HepG2 (cell line): ENCODE results near the gene MBOAT7. TPM values are rescaled to one million over a fixed set of nuclear protein-coding genes. Genes with fewer than 3 reads are reported as not detected.

ENCODE experiments used
- ATAC-seq: fragments of 200-7000 bp; cut with Tn5 transposase; 3 replicates; pipeline ENCODE4 v1.9.1; 2020; ENCODE audit warnings: mild to moderate bottlenecking, moderate library complexity
- BruUV-seq: library from RNA; stranded (reverse); fragments of 400-500 nt; replicated peaks from 2 replicates; lab custom pipeline; 2021; lab: Mats Ljungman, UMichigan
- CTCF ChIA-PET: fragments of 300-600 bp; formaldehyde crosslinking; extraction: SDS; loops from one replicate; lab custom pipeline; 2021; ENCODE audit warnings: low total read pairs, inconsistent platforms, low intra/inter-chr PET ratio; lab: Yijun Ruan, JAX
- POLR2A ChIA-PET: fragments of 350-600 bp; sonication (Branson Sonifier 250); formaldehyde crosslinking; loops from one replicate; lab custom pipeline; 2020; ENCODE audit warnings: antibody characterized with exemption, inconsistent platforms; lab: Yijun Ruan, JAX
- DNase-seq: peaks from one replicate; pipeline ENCODE4 v3.0.0-alpha.2; 2015; ENCODE audit warnings: low spot score
- FAIRE-seq: peaks from 3 replicates; lab custom pipeline; 2011; peaks lifted over from hg19 to GRCh38; lab: Jason Lieb, UNC
- H2AFZ ChIP-seq: one replicate; pipeline ENCODE4 v1.6.1; 2011; ENCODE audit warnings: low read length, inconsistent platforms
- H3K27ac ChIP-seq: fragments of 300-600 bp; 3 replicates; pipeline ENCODE4 v1.8.0; 2011; ENCODE audit warnings: mixed run types, mild to moderate bottlenecking, mixed read lengths, low read length, inconsistent platforms; ENCODE audit not compliant: insufficient read depth; ENCODE audit errors: extremely low read length
- H3K27me3 ChIP-seq, 2 experiments: fragments of 200-600 bp in 1 of 2; 2 replicates in 1 of 2; 3 replicates in 1 of 2; pipeline versions ENCODE4 v1.6.0 to v1.8.0; 2011; ENCODE audit warnings: low read length in 2 of 2, mild to moderate bottlenecking in 2 of 2, moderate library complexity in 2 of 2, inconsistent platforms in 1 of 2; ENCODE audit not compliant: insufficient read depth in 2 of 2, control insufficient read depth in 1 of 2
- H3K36me3 ChIP-seq, 2 experiments: fragments of 200-600 bp in 1 of 2; replicated peaks in 1 of 2; 2 replicates in 1 of 2; 3 replicates in 1 of 2; pipeline versions ENCODE4 v1.5.1 to v1.8.0; 2011; ENCODE audit warnings: low read length in 2 of 2, inconsistent platforms in 1 of 2; ENCODE audit not compliant: insufficient read depth in 2 of 2, control insufficient read depth in 1 of 2
- H3K4me1 ChIP-seq: 2 replicates; pipeline ENCODE4 v1.5.1; 2012; ENCODE audit warnings: low read length, inconsistent platforms; ENCODE audit not compliant: insufficient read depth
- H3K4me2 ChIP-seq: 2 replicates; pipeline ENCODE4 v1.6.0; 2011; ENCODE audit warnings: low read depth, low read length, inconsistent platforms
- H3K4me3 ChIP-seq, 3 experiments: fragments of 200-600 bp in 1 of 3; sonication (generic), shearing (Covaris generic) in 1 of 3; replicated peaks in 1 of 3; 2 replicates each; pipeline ENCODE4 v1.5.1; 2011 to 2016; ENCODE audit warnings: low read length in 3 of 3, inconsistent platforms in 2 of 3, low read depth in 2 of 3, mild to moderate bottlenecking in 2 of 3, control low read depth in 1 of 3, mixed read lengths in 1 of 3; ENCODE audit not compliant: insufficient read depth in 1 of 3
- H3K79me2 ChIP-seq: one replicate; pipeline ENCODE4 v1.6.1; 2011; ENCODE audit warnings: low read length, inconsistent platforms; ENCODE audit not compliant: insufficient read depth
- H3K9ac ChIP-seq: 2 replicates; pipeline ENCODE4 v1.6.0; 2011; ENCODE audit warnings: mild to moderate bottlenecking, low read depth, low read length, inconsistent platforms; ENCODE audit not compliant: insufficient read depth
- H3K9me3 ChIP-seq: 2 replicates; pipeline ENCODE4 v1.5.1; 2012; ENCODE audit warnings: mild to moderate bottlenecking, low read length
- H4K20me1 ChIP-seq: 2 replicates; pipeline ENCODE4 v1.6.0; 2011; ENCODE audit warnings: inconsistent platforms, mild to moderate bottlenecking, low read length, moderate library complexity; ENCODE audit not compliant: insufficient read depth
- DBP ChIP-seq: sonication (generic); formaldehyde crosslinking; IDR thresholded peaks from 2 replicates; pipeline ENCODE4 v1.4.0; 2020; ENCODE audit warnings: missing genetic modification reagents; ENCODE audit errors: not compliant biosample characterization
- KMT2A ChIP-seq: sonication (generic); formaldehyde crosslinking; IDR thresholded peaks from 2 replicates; pipeline ENCODE4 v1.4.0; 2020; ENCODE audit warnings: missing genetic modification reagents
- LCORL ChIP-seq, 2 experiments: fragments of 450-650 bp in 1 of 2; sonication (generic) in 1 of 2; formaldehyde crosslinking in 1 of 2; IDR thresholded peaks; 2 replicates each; pipeline versions ENCODE4 v1.5.0 to v1.6.1; 2017 to 2020; ENCODE audit warnings: antibody characterized with exemption in 1 of 2, missing genetic modification reagents in 1 of 2
- PAF1 ChIP-seq: IDR thresholded peaks from 2 replicates; pipeline ENCODE4 v1.6.1; 2016; ENCODE audit warnings: missing genetic modification reagents, missing compliant biosample characterization
- RFXAP ChIP-seq: sonication (generic); formaldehyde crosslinking; IDR thresholded peaks from 2 replicates; pipeline ENCODE4 v1.4.0; 2020; ENCODE audit warnings: missing genetic modification reagents, borderline replicate concordance
- SATB2 ChIP-seq: sonication (generic); formaldehyde crosslinking; IDR thresholded peaks from 2 replicates; pipeline ENCODE4 v1.5.0; 2020; ENCODE audit warnings: missing genetic modification reagents
- SMC3 ChIP-seq: IDR thresholded peaks from 2 replicates; pipeline ENCODE4 v1.6.1; 2011; ENCODE audit warnings: low read length, improper control_type of control experiment
- SOX5 ChIP-seq: IDR thresholded peaks from 2 replicates; pipeline ENCODE4 v1.6.1; 2016; ENCODE audit warnings: borderline replicate concordance
- SOX6 ChIP-seq, 2 experiments: fragments of 450-650 bp in 1 of 2; sonication (generic) in 1 of 2; formaldehyde crosslinking in 1 of 2; IDR thresholded peaks; 2 replicates each; pipeline versions ENCODE4 v1.4.0 to v1.6.1; 2017 to 2020; ENCODE audit warnings: antibody characterized with exemption in 1 of 2, mild to moderate bottlenecking in 1 of 2, missing genetic modification reagents in 1 of 2
- TEAD3 ChIP-seq: optimal IDR thresholded peaks from 2 replicates; pipeline ENCODE3; 2016; ENCODE audit warnings: borderline replicate concordance
- ZEB1 ChIP-seq: IDR thresholded peaks from 2 replicates; pipeline ENCODE4 v1.6.1; 2012; ENCODE audit warnings: mild to moderate bottlenecking, low read depth, inconsistent platforms; ENCODE audit not compliant: insufficient replicate concordance
- ZFP82 ChIP-seq: sonication (generic); formaldehyde crosslinking; IDR thresholded peaks from 2 replicates; pipeline ENCODE4 v1.5.1; 2020; ENCODE audit warnings: mild to moderate bottlenecking, missing genetic modification reagents, borderline replicate concordance
- ZNF263 ChIP-seq: sonication (generic); formaldehyde crosslinking; IDR thresholded peaks from 2 replicates; pipeline ENCODE4 v1.4.0; 2020; ENCODE audit warnings: missing genetic modification reagents
- ZNF343 ChIP-seq: sonication (generic); formaldehyde crosslinking; IDR thresholded peaks from 2 replicates; pipeline ENCODE4 v1.4.0; 2020; ENCODE audit warnings: mild to moderate bottlenecking, missing genetic modification reagents
- ZNF451 ChIP-seq: sonication (generic); formaldehyde crosslinking; IDR thresholded peaks from 2 replicates; pipeline ENCODE4 v1.5.0; 2020; ENCODE audit warnings: mild to moderate bottlenecking, missing genetic modification reagents
- ZNF746 ChIP-seq: sonication (generic); formaldehyde crosslinking; IDR thresholded peaks from 2 replicates; pipeline ENCODE4 v1.8.0; 2022; ENCODE audit warnings: mild to moderate bottlenecking, missing genetic modification reagents
- ZNF792 ChIP-seq: IDR thresholded peaks from 2 replicates; pipeline ENCODE4 v1.6.1; 2016
- ZSCAN30 ChIP-seq: sonication (generic); formaldehyde crosslinking; IDR thresholded peaks from 2 replicates; pipeline ENCODE4 v1.5.0; 2020; ENCODE audit warnings: mild to moderate bottlenecking, missing genetic modification reagents
- WGBS: methylation state at CpG from one replicate; pipeline ENCODE4 v1.1.6; 2017; ENCODE audit warnings: low lambda C conversion rate; 5-methylcytosine and 5-hydroxymethylcytosine counted together
- in situ Hi-C: cut with HindIII; loops from 2 replicates; pipeline ENCODE4 v1.10.0; 2017; ENCODE audit warnings: low pct_unique_long_range_greater_than_20kb; ENCODE audit not compliant: extremely low pct_ligation_motif_present
- intact Hi-C: fragments of 100-400 bp; cut with micrococcal nuclease; formaldehyde crosslinking; loops from one replicate; pipeline ENCODE4 v1.10.0; 2022; ENCODE audit not compliant: unreplicated experiment
- polyA plus RNA-seq, 8 experiments: library from polyadenylated mRNA; depleted of rRNA in 3 of 8; stranded (reverse) in 7 of 8; unstranded in 1 of 8; fragments of >200 nt; fragmentation: Illumina TruSeq in 4 of 8; extraction: Trizol in 4 of 8; gene quantifications; 2 replicates each; pipeline versions ENCODE4 v1.2.1 to v1.2.3, GENCODE V29; 2011 to 2016; ENCODE audit warnings: low read depth in 4 of 8, missing spikeins in 1 of 8, mixed read lengths in 1 of 8; ENCODE audit not compliant: insufficient read depth in 1 of 8
- total RNA-seq, 5 experiments: library from RNA; depleted of rRNA; stranded (reverse); fragments of >200 nt; fragmentation: Illumina TruSeq; extraction: Trizol; gene quantifications; 2 replicates each; pipeline ENCODE4 v1.2.3, GENCODE V29; 2016; ENCODE audit warnings: low read depth in 1 of 5
- TF ChIP-seq, protein P1 (sequence below): sonication (generic); formaldehyde crosslinking; IDR thresholded peaks from 2 replicates; pipeline ENCODE4 v1.4.0; 2020; ENCODE audit warnings: mild to moderate bottlenecking, missing genetic modification reagents
- TF ChIP-seq, protein P2 (sequence below): sonication (generic); formaldehyde crosslinking; IDR thresholded peaks from 2 replicates; pipeline ENCODE4 v1.5.1; 2020; ENCODE audit warnings: mild to moderate bottlenecking, missing genetic modification reagents, moderate library complexity

Gene MBOAT7
- total and polyA plus RNA-seq, 2 of the 13 experiments (the other 11 are each of a cell fraction or from before 2014, with no cell fraction given) = 22.2 to 25.5 TPM

DNA sequence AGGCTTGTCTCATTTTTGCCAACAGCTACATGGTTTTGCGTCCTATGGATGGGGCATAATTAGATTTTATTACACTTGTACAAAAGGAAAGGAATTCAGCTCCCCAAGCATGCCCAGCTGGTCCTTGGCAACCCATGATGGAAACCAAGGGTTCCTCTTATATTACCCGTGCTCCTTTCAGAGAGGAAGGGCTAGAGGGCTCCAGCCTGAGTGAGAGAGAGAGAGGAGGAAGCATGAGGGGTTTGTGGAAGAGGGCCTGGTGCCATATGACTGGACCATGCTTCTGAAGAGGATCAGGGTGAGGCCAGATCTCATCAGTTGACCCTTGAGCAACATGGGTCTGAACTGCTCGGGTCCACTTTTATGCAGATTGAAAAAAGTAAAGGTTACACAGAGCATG is 7.7 kb upstream of the MBOAT7 start:
- TF ChIP-seq SATB2 (CRISPR knock-in tag) = no peak
- TF ChIP-seq ZEB1 = no peak
- no peak for TF ChIP-seq TEAD3
- no peak for TF ChIP-seq ZFP82 (CRISPR knock-in tag)
- TF ChIP-seq SOX6 (IDR thresholded peaks at IDR 0.05) = no peak
- no peak for TF ChIP-seq SOX6 (CRISPR knock-in tag; IDR thresholded peaks at IDR 0.05)
- no peak for TF ChIP-seq ZNF451
- no peak for TF ChIP-seq RFXAP (CRISPR knock-in tag)
- TF ChIP-seq ZSCAN30 (CRISPR knock-in tag) = no peak
- no peak for TF ChIP-seq SMC3
- TF ChIP-seq, protein P1, sequence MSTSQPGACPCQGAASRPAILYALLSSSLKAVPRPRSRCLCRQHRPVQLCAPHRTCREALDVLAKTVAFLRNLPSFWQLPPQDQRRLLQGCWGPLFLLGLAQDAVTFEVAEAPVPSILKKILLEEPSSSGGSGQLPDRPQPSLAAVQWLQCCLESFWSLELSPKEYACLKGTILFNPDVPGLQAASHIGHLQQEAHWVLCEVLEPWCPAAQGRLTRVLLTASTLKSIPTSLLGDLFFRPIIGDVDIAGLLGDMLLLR (CRISPR knock-in tag) = no peak
- TF ChIP-seq KMT2A (CRISPR knock-in tag) = no peak
- TF ChIP-seq DBP = no peak
- TF ChIP-seq ZNF792 (CRISPR knock-in tag) = no peak
- TF ChIP-seq LCORL (IDR thresholded peaks at IDR 0.05) = no peak
- no peak for TF ChIP-seq LCORL (CRISPR knock-in tag; IDR thresholded peaks at IDR 0.05)
- TF ChIP-seq, protein P2, sequence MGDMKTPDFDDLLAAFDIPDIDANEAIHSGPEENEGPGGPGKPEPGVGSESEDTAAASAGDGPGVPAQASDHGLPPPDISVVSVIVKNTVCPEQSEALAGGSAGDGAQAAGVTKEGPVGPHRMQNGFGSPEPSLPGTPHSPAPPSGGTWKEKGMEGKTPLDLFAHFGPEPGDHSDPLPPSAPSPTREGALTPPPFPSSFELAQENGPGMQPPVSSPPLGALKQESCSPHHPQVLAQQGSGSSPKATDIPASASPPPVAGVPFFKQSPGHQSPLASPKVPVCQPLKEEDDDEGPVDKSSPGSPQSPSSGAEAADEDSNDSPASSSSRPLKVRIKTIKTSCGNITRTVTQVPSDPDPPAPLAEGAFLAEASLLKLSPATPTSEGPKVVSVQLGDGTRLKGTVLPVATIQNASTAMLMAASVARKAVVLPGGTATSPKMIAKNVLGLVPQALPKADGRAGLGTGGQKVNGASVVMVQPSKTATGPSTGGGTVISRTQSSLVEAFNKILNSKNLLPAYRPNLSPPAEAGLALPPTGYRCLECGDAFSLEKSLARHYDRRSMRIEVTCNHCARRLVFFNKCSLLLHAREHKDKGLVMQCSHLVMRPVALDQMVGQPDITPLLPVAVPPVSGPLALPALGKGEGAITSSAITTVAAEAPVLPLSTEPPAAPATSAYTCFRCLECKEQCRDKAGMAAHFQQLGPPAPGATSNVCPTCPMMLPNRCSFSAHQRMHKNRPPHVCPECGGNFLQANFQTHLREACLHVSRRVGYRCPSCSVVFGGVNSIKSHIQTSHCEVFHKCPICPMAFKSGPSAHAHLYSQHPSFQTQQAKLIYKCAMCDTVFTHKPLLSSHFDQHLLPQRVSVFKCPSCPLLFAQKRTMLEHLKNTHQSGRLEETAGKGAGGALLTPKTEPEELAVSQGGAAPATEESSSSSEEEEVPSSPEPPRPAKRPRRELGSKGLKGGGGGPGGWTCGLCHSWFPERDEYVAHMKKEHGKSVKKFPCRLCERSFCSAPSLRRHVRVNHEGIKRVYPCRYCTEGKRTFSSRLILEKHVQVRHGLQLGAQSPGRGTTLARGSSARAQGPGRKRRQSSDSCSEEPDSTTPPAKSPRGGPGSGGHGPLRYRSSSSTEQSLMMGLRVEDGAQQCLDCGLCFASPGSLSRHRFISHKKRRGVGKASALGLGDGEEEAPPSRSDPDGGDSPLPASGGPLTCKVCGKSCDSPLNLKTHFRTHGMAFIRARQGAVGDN (CRISPR knock-in tag) = no peak
- no peak for TF ChIP-seq ZNF343 (CRISPR knock-in tag)
- no peak for TF ChIP-seq ZNF746
- no peak for TF ChIP-seq ZNF263 (CRISPR knock-in tag)
- no peak for TF ChIP-seq SOX5 (CRISPR knock-in tag)
- no peak for TF ChIP-seq PAF1
- peaks cover 10 to 33% of the 10 kb centered on the region in 2 experiments for H3K36me3 ChIP-seq
- H3K4me1 ChIP-seq = peaks cover 27% of the 10 kb centered on the region
- no peak for DNase-seq
- no TSS peak for BruUV-seq
- H3K79me2 ChIP-seq = peaks cover 28% of the 10 kb centered on the region
- no peaks in the 10 kb centered on the region for H3K9me3 ChIP-seq
- 100% methylated on average over 2 of the region's 3 CpGs for WGBS
- H3K9ac ChIP-seq = no peak overlapping the region
- no peak for FAIRE-seq
- peaks cover 14% of the 10 kb centered on the region for H4K20me1 ChIP-seq
- no peak for ATAC-seq
- no peak overlapping the region for H3K4me3 ChIP-seq
- no peak overlapping the region for H3K4me2 ChIP-seq
- CTCF ChIA-PET = no interaction called here
- H3K27me3 ChIP-seq = no peaks in the 10 kb centered on the region; a peak in 1 of 5 replicates
- intact Hi-C loops (no loop called here), in situ Hi-C loops (no loop called here)
- H3K27ac ChIP-seq = no peak overlapping the region
- no peak overlapping the region for H2AFZ ChIP-seq
- POLR2A ChIA-PET = interaction anchor here (6.4 kb wide), 1 partner anchor 12 kb away, joined by 78 read pairs; no protein-coding TSS in a partner anchor
